ENCODE measurements around the gene GPR179. TPM values are rescaled to one million over a fixed set of nuclear protein-coding genes. Genes with fewer than 3 reads are reported as not detected.

Gene GPR179
- total RNA-seq, 2 donors from 2014 or later: 0.42 TPM; not detected in 1

DNA sequence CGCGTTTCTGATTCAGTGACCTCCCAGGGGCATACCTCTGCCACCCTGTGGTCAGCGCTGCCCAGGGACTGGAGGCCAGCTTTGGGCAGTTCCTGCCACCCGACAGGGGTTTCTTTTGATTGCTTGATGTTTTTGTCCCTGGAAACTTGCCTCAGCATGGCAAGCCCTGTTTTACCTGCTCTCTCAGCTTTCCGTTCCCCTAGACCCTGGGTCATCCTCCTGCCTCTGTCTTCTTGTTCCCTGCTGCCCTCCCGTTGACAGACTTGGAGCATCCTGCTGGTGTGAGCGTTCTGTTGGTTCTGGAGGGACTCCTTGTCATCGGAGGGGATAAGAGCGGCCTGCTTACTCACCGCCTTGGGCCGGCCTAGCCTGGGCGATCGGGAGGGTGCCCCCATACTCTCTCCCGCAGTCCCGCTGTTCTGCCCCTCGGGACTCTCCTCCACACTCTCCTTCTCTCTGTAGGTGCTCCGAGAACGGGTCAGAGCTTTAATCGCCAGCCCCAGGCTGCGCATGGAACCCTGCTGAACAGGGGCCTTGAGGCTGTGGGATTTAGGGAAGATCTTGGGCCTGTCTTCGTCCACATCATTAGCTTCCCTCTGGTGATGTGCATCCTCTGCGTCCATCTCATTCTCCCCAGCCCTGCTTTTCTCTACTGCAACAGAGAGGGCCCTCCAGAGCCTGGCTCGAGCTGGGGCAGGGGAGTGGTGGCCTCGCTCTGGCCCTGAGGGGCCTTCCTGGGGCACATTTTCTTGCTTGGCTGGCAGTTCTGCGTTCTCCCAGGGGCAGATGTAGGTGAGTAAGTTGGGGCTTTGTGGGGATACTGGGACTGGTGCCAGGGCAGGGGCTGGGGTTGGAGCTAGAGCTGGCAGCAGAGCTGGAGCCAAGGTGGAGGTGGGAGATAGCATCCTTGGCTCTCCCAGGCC, 13.7 kb downstream of the GPR179 start:
- no peak for DNase-seq (ENCODE audit: low spot score)
- no peaks in the 10 kb centered on the region for H3K36me3 ChIP-seq
- no peak overlapping the region for H3K4me3 ChIP-seq
- no peaks in the 10 kb centered on the region for H3K27me3 ChIP-seq (replicated peaks; ENCODE audit: insufficient read depth)
- no peaks in the 10 kb centered on the region for H3K9me3 ChIP-seq
- no peak for ATAC-seq (ENCODE audit: insufficient number of reproducible peaks, low FRiP score, low read depth)
- no peaks in the 10 kb centered on the region for H3K4me1 ChIP-seq (ENCODE audit: control insufficient read depth in 1 of 2, low read depth in 2 of 2)
- no peak overlapping the region for H3K27ac ChIP-seq
- TF ChIP-seq CTCF (IDR thresholded peaks at IDR 0.05): no peak

DNA sequence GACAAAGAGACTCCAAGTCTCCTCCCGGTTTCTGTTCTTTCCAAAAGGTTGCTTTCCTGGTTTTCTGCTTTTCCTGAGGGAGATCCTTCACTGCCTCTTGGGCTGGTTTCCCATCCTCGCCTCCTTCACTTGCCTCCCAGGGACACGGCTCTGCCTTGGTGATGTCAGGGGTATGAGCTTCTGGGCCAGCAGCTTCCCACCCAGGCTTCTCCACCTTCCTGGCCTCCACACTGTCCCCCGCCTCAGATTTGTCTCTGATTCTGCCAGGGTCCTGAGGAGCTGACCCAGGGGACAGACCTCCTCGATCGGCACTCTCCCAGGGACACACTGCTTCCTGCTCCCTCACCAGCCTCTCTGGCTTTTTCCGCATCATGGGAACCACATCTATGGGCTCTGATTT, 14.5 kb downstream of the GPR179 start:
- Histone ChIP-seq H3K27ac (no peak overlapping the region), H3K4me1 (ENCODE audit: control insufficient read depth in 1 of 2, low read depth in 2 of 2) (no peaks in the 10 kb centered on the region), H3K4me3 (no peak overlapping the region), H3K36me3 (no peaks in the 10 kb centered on the region), H3K9me3 (no peaks in the 10 kb centered on the region), H3K27me3 (replicated peaks; ENCODE audit: insufficient read depth) (no peaks in the 10 kb centered on the region)
- DNase-seq (ENCODE audit: low spot score): no peak
- ATAC-seq (ENCODE audit: insufficient number of reproducible peaks, low FRiP score, low read depth): no peak
- no peak for TF ChIP-seq CTCF (IDR thresholded peaks at IDR 0.05)

- Histone ChIP-seq H3K4me3 (no peak overlapping the region), H3K36me3 (no peaks in the 10 kb centered on the region), H3K4me1 (ENCODE audit: control insufficient read depth in 1 of 2, low read depth in 2 of 2) (no peaks in the 10 kb centered on the region), H3K27me3 (replicated peaks; ENCODE audit: insufficient read depth) (no peaks in the 10 kb centered on the region), H3K9me3 (no peaks in the 10 kb centered on the region), H3K27ac (no peak overlapping the region)
- ATAC-seq (ENCODE audit: insufficient number of reproducible peaks, low FRiP score, low read depth) (no peak), DNase-seq (ENCODE audit: low spot score) (no peak)
- TF ChIP-seq CTCF (IDR thresholded peaks at IDR 0.05): no peak
Observed at GRCh38 chr17:38328620-38329019, 15.1 kb downstream of the GPR179 start.

GRCh38 chr17:38327936-38328335, 15.8 kb downstream of the GPR179 start:
- no peaks in the 10 kb centered on the region for H3K4me1 ChIP-seq (ENCODE audit: control insufficient read depth in 1 of 2, low read depth in 2 of 2)
- DNase-seq (ENCODE audit: low spot score): no peak

More at GRCh38 chr17:38327936-38328335, 15.8 kb downstream of the GPR179 start:
- no peak for TF ChIP-seq CTCF (IDR thresholded peaks at IDR 0.05)
- no peaks in the 10 kb centered on the region for H3K36me3 ChIP-seq
- H3K27me3 ChIP-seq (replicated peaks; ENCODE audit: insufficient read depth): no peaks in the 10 kb centered on the region
- H3K9me3 ChIP-seq: no peaks in the 10 kb centered on the region
- no peak overlapping the region for H3K27ac ChIP-seq
- no peak for ATAC-seq (ENCODE audit: insufficient number of reproducible peaks, low FRiP score, low read depth)
- no peak overlapping the region for H3K4me3 ChIP-seq
